ENCODE results near the gene NUDT8.

DNA sequence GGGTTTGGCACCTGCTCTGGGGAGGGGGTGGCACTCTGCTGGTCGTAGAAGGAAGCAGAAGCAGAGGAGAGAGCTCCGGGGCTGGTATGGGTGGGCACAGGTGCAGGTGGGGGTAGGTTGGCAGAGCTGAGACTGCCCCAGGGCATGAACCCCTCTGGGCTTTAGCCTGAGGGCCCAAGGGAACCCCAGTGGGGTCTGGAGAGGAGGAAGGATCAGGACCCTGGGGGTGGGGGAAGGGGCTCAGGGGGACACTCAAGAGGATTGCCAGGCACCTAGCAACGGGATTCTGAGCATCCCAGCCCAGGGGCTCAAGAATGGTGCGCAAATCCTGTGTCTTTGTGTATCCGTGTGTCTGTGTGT, 38.4 kb upstream of the NUDT8 start:
- no peak for TF ChIP-seq FOXM1 (IDR thresholded peaks at IDR 0.05; ENCODE audit: borderline replicate concordance, low read depth)
- no peak for TF ChIP-seq ZBTB7A (IDR thresholded peaks at IDR 0.05; ENCODE audit: low read depth)
- TF ChIP-seq YY1 (IDR thresholded peaks at IDR 0.05; ENCODE audit: low read depth): no peak
- no peak for TF ChIP-seq TAF1 (IDR thresholded peaks at IDR 0.05; ENCODE audit: low read depth)
- no peak for TF ChIP-seq CREB1 (IDR thresholded peaks at IDR 0.05; ENCODE audit: low read depth)
- no peak for TF ChIP-seq EP300 (IDR thresholded peaks at IDR 0.05; ENCODE audit: borderline replicate concordance)
- no peak for TF ChIP-seq TEAD4 (IDR thresholded peaks at IDR 0.05)
- TF ChIP-seq REST (IDR thresholded peaks at IDR 0.05; ENCODE audit: low read depth): no peak
- TF ChIP-seq MAX (IDR thresholded peaks at IDR 0.05): no peak
- TF ChIP-seq RAD21 (IDR thresholded peaks at IDR 0.05; ENCODE audit: low read depth): no peak
- no peak for TF ChIP-seq CEBPB (IDR thresholded peaks at IDR 0.05)
- TF ChIP-seq TCF12 (IDR thresholded peaks at IDR 0.05; ENCODE audit: low read depth): no peak
- no peak for TF ChIP-seq NFIC (IDR thresholded peaks at IDR 0.05)
